Activated gamma-delta T cell treated with anti-CD3 and anti-CD28 coated beads, Interleukin-2, amount 50 U/mL, for 16 hours (primary cell): ENCODE measurements around the gene TRAK1.

Source experiments
- DNase-seq: peaks from one replicate; pipeline ENCODE4 v3.0.0-alpha.2; 2020; ENCODE audit warnings: low read depth

Gene TRAK1

DNA sequence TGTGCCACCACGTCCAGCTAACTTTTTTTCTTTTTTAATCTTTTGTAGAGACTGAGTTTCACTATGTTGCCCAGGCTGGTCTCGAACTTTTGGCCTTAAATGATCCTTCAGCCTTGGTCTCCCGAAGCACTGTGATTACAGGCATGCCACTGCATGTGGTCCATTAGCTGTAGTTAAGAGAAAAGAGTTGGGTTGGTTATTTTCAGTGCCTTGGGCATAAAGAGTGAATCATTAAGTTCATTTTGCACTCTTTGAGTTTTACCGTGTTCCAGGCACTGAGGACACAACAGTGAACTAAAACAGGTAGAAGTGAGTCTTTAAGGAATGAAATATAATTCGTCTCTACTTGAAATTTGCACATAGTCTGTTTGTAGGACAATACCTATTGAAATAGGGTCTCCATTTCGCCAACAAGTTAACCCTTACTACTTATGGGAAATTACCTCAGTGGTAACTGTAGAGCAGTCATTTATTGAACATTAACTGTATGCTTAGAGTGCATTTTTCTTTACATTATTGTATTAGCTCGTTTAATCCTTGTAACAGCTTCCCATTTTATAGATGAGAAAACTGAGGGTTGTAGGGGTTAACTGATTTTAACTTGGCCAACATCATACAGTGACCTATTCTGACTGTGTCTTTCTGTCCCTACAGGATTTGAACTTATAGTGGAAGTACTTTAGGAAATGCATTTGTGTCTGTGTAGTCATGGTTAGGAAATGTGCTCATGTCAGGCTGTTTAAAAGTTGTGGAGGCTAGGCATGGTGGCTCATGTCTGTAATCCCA is 22.7 kb upstream of the TRAK1 start:
- no peak for DNase-seq

DNA sequence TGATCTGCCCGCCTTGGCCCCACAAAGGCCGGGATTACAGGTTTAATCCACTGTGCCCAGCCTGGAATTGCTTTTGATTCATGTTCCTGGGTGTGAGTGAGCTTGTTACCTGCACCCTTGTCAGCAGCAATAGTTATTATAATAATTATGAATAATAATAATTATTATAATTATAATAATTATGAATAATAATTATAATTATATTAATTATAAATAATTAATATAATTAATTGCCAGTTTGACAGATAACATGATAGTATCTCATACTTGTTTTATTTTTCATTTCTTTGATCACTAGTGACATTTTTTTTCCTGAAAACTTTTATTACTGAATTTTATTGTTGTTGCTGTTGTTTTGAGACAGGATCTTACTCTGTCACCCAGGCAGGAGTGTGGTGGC is 21.1 kb upstream of the TRAK1 start:
- DNase-seq = no peak

DNA sequence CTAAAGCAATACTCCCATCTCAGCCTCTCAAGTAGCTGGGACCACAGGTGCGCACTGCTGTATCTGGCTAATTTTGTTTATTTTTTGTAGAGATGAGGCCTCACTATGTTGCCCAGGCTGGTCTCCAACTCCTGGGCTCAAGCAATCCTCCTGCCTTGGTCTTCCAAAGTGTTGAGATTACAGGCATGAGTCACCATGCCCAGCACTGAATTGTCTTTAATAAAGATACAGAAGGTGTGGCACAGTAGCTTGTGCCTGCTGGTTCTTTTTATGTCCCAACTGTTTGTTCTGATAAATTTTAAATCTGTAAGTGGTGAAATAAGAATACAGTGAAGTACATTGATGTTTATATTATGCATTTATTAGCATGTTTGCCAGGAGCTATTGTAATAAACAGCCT is 20.6 kb upstream of the TRAK1 start:
- no peak for DNase-seq

DNA sequence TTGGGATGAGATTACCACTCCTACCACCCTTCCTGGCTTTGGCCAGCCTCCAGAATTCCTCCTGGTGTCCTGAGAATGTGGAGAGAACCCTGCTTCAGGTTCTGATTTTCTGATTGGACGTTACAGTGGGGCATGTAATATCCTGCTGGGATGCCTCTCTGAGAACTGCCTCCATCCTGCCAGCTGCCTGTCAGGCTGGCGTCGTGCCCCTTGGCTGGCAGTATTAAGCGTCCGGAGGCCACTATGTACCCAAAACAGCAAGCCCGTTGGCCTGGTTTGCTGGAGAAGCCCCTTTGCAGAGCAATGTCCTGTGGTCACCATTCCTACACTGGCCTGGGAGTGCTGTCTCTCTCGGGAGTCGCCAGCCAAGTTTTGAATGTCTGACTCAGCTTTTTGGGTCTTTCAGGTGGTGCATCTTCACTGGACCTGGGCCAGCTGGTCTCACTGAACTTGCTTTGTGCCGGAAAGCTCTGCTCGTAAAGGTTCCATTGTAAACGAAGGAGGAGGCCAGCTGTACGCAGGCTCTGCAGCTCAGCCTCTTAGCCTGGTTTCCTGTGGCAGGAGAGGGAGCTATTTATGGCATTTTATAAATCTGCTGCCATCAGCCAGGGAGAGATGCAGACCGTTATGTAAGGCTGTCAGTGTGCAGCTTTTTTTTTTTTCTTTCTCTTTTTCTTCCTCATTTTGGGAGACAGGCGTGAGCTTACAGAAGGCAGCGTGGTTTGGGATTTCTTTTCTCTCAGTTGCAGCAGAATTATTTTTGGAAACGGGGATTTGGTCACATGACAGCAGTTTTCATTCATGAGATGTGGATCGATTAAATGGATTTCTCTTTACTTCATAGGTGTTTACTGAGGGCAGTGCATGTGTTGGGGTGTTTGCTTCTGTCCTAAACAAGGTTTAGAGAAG is 19.0 kb upstream of the TRAK1 start:
- DNase-seq = no peak

DNA sequence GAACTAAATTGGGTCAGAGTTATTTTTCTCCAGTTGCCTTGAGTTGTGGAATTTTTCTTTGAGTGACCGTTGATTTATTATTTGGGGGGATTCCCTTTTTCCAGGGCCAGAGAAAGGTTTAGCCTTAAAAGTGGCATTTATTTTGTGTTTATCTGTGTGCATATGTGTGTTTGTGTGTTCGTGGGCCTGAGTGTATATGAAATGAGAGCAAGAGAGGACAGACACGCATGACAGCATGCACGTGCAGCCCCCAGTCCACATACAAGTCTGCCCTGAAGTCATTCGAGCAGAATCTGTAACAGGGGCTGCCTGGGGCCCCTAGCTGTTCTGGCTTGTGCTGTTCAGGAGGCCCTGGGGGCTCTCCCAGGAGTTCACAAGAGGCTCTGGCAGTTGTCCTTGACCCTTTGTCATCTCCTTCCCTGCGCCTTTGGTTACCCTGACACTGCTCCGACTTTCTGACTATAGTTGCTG is 18.3 kb upstream of the TRAK1 start:
- no peak for DNase-seq

DNA sequence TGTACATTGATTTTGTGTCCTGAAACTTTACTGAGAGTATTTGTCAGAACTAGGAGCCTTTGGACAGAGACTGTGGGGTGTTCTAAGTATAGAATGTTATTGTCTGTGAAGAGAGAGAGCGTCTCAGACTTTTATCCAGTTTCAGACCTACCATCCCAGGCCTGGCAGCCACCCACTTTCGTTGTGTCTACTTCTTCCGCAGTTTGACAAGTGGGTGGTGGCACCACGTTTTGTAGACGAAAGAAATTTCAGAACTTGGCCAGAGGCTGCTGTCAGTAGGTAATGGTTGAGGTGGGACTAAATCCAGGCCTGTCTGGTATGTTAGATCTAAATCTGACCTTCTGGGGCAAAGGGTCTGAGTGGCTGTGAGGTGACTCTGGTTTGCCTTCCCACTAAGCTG is 13.4 kb upstream of the TRAK1 start:
- no peak for DNase-seq

DNA sequence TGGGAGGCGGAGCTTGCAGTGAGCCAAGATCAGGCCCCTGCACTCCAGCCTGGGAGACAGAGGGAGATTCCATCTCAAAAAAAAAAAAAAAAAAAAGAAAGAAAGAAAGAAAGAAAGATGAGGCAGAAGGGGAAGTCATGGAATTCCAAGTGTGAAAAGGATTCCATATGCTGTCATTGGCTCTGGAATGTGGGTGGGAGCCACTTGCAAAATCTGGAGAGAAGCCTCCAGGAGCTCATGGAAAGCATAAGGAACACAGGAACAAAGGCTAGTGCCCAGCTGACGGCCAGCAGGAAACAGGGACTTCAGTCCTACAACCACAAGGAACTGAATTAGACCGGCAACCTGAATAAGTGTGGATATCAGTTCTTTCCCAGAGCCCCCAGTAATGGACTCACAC is 12.5 kb upstream of the TRAK1 start:
- DNase-seq = no peak

DNA sequence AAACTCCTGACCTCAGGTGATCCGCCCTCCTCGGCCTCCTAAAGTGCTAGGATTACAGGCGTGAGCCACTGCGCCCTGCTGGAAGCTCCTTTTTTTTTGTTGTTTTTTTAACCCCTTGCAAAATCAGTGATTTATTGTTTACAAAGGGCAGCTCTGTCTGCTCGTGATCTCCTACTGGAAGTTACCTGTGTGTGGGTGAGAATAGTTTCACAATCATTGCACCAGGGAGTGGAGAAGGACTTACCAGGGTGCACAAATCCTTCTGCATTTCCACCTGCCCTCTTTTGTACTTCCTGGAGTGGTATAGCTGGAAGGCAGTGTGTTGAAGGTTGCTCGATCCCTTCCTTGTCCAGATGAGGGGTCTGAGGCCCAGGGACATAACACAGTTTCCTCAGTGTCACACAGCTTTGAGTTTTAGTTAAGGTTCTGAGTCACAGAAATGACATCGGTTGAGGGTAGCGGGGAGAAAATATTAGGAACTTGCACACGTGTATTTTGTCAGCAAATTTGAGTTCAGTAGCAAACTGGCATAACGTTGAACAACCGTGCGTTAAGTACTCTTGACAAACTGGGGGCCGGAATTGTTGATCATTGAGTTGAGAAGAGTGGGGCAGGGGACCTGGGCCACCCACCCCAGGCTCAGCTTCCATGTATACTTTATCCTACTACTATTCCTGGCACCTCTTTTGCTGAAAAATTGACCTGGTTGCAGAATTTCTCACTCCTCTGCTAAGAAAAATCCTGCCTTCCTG is 11.3 kb upstream of the TRAK1 start:
- DNase-seq = no peak

DNA sequence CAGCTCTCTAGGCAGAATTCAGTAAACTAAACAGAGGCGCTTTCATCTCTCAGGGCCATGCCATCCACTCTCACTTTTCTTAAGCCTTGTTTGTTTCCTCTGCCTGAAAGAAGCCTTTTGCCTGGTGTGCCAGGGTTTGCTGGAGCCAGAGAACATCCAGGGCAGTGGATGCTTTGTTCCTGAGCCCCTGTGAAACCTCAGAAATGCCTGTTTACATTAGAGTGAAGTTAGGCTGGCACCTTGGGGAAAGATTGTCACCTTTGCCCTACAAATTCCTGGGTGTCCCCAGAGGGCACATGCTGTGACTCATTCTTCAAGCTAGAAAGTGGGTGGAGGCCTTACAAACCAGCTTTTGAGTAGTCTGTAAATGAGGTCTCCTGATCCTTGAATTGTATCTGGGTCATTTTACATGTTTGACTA is 10.7 kb upstream of the TRAK1 start:
- no peak for DNase-seq

DNA sequence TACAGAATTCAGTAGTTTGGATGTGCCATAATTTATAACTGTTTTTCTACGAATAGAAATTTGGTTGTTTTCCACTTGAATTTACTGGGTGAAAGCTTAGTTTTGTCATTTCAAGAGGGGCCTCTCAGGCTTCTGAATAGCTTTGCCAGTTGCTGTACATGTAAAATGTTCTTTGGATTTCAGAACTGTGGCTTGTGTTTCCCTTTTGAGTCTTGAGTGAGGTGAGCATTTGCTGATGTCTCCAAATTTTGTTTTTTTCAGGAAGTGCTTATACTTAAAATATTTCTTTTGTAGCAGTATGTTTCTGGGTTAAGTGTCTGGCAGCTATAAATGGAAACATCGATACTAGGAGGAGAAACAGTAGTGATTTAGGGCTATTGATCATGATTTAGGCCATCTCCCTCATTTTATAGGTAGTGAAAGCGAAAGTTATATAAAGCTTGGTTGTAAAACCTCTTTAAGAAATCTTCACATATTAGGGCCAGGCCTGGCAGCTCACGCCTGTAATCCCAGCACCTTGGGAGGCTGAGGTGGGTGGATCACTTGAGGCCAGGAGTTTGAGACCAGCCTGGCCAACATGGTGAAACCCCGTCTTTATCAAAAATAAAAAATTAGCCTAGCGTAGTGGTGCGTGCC is 9.2 kb upstream of the TRAK1 start:
- DNase-seq = no peak

DNA sequence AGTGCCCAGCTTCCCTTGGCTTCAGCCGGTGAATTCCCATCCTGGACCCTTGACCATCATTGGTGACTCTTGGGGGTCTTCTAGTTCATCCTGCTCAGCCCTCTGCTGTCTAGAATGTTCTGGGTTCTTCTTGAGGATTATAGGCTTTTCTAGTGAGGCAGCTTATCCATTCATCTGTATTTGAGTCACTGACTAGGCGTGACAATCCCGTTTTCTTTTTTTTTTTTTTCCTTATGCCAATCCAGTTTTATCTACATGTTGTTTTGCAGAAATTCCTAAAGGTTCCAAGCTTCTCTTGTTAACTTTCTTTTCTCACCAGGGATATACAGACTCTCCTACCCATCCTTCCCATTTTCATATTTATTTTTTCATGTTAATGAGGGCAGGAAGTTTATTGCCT is 6.6 kb upstream of the TRAK1 start:
- DNase-seq = no peak

DNA sequence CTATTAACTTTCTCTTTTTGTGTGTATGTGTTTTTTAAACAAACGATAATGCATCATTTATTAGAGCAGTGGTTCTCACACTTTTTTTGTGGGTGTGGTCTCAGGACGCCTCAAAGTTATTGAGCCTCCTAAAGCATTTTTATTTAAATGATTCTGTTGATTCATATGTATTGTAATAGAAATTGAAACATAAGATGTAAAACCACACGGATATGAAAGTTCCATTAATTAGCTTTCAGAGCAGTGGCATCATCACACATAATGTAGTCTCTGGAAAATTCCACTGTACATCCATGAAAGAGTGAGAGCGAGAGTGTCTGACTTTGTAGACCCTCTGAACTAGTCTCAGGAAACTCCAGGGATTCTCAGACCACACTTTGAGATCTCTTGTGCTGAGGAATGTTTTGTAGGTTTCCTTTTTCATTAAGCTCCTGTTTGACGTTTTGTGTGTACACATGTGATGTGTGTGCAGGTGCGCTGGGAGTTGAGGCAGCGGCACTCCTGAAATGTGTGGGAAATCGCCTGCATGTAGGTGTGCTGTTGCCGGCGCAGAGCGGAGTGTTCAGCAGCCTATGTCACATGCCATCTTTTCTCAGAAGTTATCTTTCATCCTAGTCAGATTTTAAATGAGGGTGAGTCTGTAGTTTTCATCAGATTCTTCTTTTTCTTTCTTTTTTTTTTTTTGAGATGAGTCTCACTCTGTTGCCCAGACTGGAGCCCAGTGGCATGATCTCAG is 5.3 kb upstream of the TRAK1 start:
- no peak for DNase-seq

DNA sequence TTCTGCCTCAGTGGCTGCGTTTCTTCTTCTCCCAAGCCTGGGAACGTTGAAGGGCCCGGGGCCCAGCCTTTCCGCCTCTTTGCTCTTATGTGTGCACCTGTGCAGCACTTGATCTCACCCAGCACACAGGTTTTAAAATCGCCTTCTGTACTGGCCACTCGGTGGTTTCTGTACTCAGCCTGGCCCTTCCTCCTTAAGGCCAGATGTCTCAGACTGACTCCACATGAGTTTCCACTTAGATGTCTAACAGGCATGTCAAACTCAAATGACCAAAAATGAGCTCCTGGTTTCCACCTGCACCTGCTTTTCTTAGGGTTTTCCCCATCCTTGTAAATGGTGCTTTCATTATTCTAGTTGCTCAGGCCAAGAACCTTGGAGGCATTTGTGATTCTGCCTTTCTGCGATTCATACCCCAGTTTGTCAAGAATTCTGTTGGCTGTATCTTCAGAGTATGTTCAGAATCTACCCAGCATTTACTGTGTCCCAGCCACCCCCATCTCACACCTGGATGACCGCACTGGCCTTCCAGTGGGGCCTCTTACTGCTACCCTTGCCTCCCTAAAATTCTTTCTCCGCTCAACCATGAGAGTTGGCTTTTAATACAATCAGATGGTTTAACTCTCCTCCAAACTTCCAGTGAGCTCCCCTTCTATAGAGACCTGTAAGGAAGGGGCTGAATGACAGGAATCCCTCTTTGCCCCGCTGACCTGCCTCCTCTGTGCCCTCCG is 2.2 kb upstream of the TRAK1 start:
- DNase-seq = no peak

DNA sequence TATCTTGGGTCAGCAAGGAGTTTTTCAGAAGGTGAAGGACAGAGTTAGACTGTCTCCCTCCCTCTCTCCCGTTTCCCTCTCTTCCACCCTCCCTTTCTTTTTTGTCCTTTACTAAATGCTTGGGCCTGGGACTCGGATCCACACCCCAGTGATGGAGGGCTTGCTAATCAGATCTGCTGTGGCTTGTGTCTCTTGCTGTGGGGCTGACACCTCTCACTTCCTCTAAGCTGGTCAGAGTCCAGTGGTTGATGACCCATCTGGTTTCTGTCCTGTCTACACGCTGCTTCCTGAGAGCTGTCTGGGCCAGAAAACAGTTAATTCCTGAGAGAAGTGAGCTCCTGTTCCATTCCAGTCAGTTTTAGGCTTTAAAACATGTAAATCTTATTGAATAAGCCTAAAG is 849 bp downstream of the TRAK1 start:
- no peak for DNase-seq

DNA sequence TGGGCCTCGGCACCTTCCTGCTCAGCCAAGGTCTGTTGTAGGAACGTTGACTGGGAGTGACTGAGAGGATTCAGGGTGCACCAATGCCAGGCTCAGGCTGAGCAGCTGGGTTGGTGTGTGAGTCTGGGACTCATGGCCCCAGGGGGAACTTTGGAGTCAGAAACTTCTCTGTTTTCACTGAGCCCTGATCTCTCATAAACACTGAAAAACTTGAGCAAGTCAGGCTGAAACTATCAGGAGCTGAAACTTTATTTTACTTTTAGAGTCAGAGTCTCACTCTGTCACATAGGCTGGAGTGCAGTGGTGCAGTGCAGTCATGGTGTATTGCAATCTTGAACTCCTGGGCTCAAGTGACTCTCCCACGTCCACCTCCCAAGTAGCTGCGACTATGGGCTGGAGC is 3.0 kb downstream of the TRAK1 start:
- no peak for DNase-seq

DNA sequence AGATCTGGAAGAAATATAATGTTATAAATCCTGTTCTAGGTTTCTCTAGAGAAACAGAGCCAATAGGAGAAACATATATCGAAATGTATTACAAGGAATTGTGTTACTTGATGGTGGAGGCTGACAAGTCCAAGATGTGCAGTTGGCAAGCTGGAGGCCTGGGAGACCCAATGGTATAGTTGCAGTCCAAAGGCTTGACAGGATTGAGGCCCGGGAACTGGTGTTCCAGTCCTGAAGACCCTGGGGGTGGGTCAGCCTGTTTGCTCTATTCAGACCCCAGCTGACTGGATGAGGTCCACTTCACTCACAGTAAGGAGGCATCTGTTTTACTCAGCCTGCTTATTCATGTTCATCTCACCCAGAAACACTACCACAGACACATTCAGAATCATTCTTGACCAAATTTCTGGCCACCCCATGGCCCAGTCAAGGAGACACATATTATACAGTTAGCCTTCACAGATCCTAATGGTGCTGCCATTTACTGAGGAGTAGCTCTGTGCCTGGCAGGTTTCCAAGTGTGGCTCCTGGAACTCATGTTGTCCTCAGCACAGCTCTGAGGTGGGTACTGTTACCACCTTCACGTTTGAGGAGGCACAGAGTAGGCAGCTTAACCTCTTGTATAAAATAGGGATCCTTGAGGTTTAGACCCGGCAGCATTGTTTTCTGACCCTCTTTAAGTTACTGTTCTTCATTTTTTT is 3.7 kb downstream of the TRAK1 start:
- DNase-seq = no peak

DNA sequence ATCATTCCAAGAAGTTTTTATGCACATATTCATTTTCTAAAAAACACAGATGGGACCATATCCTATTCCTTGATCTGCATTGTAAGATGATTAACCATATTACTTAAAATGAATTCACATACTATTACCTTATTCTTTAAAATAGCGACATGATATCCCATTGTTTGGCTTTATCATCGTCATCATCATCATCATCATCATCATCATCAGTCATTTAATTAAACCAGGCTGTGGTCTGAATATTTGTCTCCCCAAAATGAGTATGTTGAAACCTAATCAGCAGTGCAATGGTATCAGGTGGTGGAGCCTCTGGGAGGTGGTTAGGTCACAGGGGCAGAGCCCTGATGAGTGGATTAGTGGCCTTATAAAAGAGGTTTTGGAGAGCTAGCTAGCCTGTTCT is 4.4 kb downstream of the TRAK1 start:
- DNase-seq = no peak

DNA sequence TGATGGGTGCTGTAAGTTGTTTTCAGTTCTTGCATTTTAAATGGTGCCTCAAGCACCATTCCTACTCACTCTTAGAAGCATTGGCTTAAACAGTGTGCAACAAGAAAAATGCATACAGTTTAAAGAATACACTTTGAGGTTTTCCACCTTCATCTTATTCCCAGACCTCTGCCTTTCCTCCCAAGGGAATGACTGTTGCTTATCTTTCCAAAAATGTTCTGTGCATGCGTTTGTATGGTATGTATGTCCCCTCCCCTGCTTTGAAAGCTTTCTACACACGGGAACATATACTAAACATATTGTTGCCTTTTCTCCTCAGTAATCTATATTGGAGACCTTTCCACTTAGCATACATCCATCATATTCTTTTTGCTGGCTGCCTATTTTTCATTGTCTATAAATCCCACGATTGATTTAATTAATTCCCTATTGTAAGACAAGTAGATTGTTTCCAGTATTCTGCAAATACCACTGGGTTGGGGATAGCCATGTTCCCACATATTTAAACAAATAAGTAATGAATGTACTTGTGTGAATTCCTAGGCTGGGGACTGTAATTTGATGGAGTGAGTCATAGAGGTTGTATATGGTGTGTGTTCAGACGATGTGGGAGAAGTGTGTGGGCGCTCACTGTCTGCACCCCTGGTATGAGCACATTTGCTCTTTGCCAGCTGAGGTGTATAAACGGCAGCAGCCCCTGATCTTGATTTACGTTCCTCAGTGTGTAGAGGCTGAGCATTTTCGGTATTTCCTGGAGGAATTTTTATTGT is 5.8 kb downstream of the TRAK1 start:
- no peak for DNase-seq

DNA sequence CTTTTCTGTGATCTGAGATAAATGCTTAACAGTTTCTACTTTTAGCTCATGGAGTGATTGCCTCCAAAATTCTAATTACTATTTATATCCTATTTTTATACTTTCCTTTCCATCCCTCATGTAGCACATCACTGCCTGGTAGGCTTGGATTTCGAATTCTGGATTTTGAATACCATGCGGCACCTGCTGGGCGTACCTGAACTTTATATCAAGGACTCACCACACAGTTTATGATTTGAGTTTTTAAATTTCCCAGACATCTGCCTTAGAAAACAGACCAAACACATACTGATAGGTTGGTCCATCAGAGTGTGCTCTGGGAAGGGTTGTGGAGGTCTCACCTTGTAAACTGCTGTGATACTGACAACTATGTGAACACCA is 6.4 kb downstream of the TRAK1 start:
- no peak for DNase-seq
